K562 (cell line): ENCODE results near the gene ENO2.

Experiments
- CTCF ChIP-seq, 3 experiments: IDR thresholded peaks in 2 of 3; conservative IDR thresholded peaks in 1 of 3; 2 replicates each; pipeline ENCODE4 v1.5.1; 2011 to 2012; ENCODE audit warnings: low read length in 3 of 3, mild to moderate bottlenecking in 3 of 3, control low read depth in 2 of 3, improper control_type of control experiment in 1 of 3, inconsistent platforms in 1 of 3, low read depth in 1 of 3, mixed read lengths in 1 of 3, moderate library complexity in 1 of 3; ENCODE audit not compliant: insufficient read depth in 2 of 3
- CXXC5 ChIP-seq: fragments of 250-450 bp; sonication (Bioruptor Pico); IDR thresholded peaks from 2 replicates; pipeline ENCODE4 v1.8.0; 2022; ENCODE audit warnings: inconsistent platforms, mild to moderate bottlenecking, moderate library complexity
- DPF2 ChIP-seq: fragments of 450-650 bp; IDR thresholded peaks from 2 replicates; pipeline ENCODE4 v1.6.1; 2016
- HMGXB4 ChIP-seq: sonication (generic); formaldehyde crosslinking; IDR thresholded peaks from 2 replicates; pipeline ENCODE4 v1.8.1; 2023; ENCODE audit warnings: mild to moderate bottlenecking, missing genetic modification reagents
- JUNB ChIP-seq: fragments of 450-650 bp; formaldehyde crosslinking; conservative IDR thresholded peaks from 2 replicates; pipeline ENCODE4 v1.4.0; 2020; ENCODE audit warnings: mild to moderate bottlenecking
- SMARCE1 ChIP-seq: fragments of 450-650 bp; IDR thresholded peaks from 2 replicates; pipeline ENCODE4 v1.7.1; 2016; ENCODE audit warnings: mild to moderate bottlenecking
- ZNF121 ChIP-seq: sonication (generic); formaldehyde crosslinking; conservative IDR thresholded peaks from 2 replicates; pipeline ENCODE4 v1.8.0; 2022; ENCODE audit warnings: missing genetic modification reagents
- ZNF668 ChIP-seq: fragments of 250-450 bp; sonication (Bioruptor Pico); IDR thresholded peaks from 2 replicates; pipeline ENCODE4 v1.8.0; 2022; ENCODE audit warnings: mild to moderate bottlenecking, inconsistent platforms

- TF ChIP-seq DPF2 (no peak), ZNF121 (CRISPR knock-in tag) (no peak), JUNB (CRISPR knock-in tag) (no peak), ZNF668 (no peak), HMGXB4 (CRISPR knock-in tag) (no peak), CXXC5 (CRISPR knock-in tag) (no peak), SMARCE1 (no peak), CTCF (IDR thresholded peaks at IDR 0.05 in 2 of 3, conservative IDR thresholded peaks at IDR 0.05 in 1 of 3; ENCODE audit: insufficient read depth in 2 of 3, low read depth in 1 of 3, low read length in 3 of 3) (no peak)
Measured at GRCh38 chr12:6950811-6951540, 36.6 kb downstream of the ENO2 start, which contains the start of gene PTPN6.
